Measurements from ENCODE around the gene CNTNAP2. TPM values are rescaled to one million over a fixed set of nuclear protein-coding genes. Genes with fewer than 3 reads are reported as not detected.

The CNTNAP2 gene
- polyA plus RNA-seq, 4 donors = 22.5 to 28.4 (median 26.7) TPM

DNA sequence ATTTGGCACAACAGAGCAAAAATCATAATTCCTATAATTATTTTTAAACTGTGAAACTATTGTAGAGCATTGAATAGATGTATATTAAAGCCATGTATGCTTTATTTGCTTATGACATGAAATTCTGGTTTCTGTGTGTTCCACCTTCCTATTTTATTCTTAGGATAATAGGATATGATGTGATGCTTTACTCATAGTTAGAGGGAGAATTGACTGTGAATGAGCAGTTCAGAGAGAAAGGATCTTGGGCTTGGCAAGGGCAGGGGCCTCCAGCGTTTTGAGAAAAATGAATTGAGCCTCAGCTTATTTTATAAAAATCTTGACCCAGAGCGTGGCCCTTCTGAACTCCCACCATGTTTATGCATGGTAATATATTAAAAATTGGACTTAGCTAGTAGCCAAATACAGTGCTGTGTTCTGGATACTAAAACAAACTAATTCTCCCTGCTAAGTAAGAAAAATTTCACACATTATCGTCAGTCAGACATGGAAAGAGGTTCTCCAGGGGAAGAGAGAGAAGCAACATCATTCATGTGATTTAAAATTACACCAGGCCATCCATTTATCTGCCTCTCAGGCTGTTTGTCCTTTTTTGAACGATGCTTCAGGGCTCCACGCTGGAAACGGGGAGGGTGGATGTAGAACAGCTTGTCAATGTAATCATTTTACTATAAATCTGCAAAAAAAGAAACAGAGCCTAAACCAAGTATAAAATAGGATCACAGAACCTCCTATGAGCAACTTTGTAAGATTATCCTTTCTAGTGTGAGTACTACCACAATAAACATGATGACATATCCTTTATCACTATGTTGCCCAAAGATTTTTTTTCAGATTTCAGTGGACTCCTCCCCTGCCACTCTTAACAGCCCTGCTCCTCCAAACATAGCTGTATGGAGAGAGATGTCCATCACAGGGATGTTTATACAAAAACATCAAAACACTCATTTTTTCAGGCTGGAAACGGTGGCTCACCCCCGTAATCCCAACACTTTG, 2215.9 kb downstream of the CNTNAP2 start:
- DNase-seq (ENCODE audit: low read depth in 4 of 4, low spot score in 3 of 4) = no peak

DNA sequence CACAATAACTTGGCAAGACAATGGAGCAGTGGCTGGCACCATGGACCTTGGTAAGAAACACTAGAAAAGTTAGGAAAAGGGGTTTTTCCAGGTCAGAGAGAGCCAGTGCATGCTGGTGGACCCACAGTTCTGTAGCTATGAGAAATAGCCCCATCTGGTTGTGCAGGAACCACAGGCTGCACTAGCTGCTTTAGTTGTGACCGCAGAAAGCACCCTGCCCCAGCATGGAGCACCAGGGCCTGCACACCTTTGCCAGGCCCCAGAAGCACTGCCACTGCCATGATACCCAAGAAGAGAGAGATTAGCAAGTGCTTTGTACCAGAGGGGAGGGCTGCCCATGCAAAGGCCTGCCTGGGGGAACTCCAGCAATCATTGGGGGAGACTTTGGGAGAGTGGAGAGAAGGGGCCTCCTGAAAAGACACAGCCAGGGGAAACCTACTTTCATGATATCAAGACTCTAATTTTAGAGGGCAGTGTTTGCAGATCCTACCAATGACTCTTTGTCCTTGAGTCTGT, 2217.9 kb downstream of the CNTNAP2 start:
- no peak for DNase-seq (ENCODE audit: low read depth in 4 of 4, low spot score in 3 of 4)

DNA sequence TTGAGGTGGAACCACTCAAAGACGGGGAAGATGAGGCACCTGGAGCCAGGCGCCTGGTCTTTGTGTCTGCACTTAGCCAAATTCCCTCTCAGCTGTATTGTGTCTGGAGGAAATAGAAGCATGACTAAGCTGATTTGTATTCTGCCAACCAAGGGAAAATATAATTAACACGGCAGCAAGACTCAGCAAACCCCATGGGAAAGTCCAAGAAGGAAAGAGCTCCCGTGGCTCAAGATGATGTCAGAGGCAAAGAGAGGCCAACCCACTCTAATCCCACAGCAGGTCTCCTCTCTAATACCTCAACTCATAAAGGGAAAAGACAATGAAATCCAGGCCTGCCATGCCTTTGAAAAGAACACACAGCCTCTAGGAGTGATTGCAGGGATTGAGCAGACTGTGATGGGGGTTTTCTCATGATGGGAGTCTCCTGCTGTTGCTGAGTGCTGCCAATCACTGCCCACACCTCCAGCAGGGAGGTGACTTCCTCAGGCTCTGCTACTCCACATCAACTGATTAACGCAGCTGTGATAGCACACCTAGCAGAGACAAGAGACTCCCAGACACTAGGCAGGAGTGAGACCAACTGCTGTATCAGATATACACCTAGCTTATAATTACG, 2218.5 kb downstream of the CNTNAP2 start:
- DNase-seq (ENCODE audit: low read depth in 4 of 4, low spot score in 3 of 4) = no peak

DNA sequence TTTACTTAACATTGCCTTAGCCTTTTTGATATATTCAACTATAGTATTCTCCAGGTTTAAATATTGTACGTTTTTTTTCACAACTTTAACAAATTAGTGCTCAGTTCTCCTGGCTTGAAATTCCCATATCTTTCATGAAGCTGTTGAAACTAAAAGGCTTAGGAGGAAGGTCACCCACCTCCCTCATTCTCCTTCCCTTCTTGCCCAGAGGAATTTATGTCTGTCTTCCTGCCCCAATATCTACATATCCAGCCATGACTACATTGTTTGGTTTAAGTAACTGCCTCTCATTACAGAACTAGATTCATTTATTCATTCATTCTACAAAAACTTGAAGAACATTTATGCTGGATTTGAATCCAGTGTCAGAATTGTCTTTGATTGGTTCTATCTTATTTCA, 2219.2 kb downstream of the CNTNAP2 start:
- DNase-seq (ENCODE audit: low read depth in 4 of 4, low spot score in 3 of 4) = no peak

DNA sequence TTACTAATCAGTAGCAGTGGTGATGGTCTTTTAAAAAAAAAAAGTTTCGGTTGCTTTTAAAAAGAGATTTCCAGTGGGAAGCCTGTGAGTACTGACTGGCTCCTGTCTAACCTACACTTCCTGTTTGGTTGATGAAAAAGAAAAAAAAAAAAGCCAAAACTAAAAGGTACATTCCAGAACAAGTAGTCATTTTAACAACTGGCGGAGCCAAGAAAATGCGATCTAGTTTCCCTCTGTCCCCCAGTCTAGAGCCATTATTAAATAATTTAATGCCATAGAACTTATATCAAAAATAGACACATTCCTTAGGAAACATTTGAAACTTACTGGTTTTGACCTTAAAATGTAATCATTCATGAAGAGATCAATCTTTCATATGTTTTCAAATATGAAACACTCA, 2219.8 kb downstream of the CNTNAP2 start:
- no peak for DNase-seq (ENCODE audit: low read depth in 4 of 4, low spot score in 3 of 4)

DNA sequence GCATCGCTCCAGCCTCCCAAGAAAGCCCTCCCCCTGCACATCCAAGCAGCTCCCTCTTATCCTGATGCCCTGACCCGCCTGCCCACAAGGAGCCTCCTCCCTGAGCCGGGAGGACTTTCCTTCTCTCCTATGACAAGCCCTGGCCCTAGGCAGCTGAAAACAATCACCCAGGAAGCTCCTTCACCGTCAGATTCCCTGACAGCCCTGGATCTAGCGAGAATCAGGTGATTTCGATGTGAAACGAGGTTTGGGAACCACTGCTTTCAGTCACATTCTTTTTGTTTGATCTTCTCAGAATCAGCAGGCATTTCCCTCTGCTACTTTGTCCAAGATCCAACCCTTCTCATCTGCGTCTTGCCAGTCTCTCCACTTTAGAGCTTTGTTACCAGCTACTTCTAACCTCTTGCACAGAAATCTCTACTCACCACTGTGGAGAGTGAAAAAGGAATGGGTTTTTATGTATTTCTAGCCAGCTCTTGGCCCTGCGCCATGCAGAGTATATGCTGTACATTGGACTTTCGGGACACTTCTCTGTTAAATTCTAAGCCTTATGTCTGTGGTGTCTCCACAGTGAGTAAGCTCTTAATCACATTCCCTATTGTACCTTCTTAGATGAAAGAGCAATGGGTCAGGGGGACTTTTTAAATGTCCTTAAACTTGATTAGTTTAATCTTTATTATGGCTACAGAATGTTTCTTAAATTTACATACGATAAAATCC, 2220.8 kb downstream of the CNTNAP2 start:
- no peak for DNase-seq (ENCODE audit: low read depth in 4 of 4, low spot score in 3 of 4)

DNA sequence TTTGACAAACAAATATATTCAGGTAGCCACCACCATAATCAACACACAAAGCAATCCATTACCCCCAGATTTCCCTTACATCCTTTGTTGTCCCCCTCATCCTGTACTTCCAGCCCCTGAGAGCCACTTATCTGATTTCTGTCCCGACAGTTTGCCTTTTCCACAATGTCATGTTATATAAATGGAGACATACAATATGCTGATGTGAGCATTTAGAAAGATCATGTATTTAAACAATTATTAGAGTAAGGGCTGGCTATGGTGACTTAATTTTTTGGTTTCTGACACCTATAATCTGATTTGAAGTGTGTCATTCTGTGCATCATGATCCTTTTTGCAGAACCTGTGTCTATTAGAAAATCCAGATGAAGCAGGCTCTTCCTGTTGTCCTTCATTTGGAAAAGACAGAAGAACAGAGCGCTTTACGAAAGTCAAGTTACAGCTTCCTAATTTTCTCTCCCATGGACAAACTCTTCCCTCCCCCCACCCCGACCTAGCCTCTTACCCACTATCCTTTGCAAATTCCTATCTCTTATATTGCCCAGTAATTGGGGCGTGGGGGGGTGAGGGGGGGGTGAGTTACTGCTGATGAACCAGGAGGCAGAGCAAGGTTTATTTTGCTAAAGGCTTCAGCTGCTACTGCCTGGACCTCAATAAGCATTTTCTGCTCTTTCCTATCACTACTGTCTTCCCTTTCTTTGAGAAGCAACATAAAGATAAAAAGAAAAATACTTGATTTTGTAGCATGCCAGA, 2221.6 kb downstream of the CNTNAP2 start:
- no peak for DNase-seq (ENCODE audit: low read depth in 4 of 4, low spot score in 3 of 4)

DNA sequence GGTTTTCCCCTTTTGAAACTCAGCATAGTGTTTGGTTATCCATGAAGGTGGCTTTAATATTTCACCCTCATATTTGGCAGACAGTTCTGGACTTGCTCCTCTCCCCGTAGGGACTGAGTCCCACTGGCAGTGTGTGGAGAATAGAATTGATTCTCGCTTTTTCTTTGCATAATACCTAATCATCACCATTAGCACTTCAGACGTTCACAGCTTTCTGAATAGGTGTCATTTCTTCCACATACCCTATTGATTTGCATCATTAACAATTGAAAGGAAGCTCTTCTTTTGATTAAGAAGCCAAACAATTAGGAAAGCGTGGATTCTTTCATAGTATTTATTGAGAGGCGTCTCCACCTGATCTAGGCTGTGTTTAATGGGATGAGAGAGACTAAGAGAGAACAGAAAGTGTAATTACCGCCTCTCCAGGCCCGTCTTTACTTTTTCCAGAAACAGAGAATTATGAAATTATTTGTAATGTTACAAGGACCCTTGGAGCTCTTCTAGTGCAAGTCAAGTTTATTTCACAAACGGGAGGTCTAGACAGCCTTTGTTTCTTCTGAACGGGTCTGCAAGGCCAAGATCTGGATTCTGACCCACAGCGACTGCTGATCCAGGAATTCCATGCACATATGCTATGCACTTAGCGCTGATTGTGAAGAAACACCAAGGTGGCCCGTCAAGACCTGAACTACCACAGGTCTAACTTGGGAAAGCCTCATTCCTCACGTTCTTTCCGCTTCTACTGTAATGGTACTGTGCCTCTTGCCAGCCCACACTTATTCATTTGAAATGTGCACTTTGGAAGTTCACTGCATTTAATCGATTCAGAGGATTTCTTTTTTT, 2224.1 kb downstream of the CNTNAP2 start:
- DNase-seq (ENCODE audit: low read depth in 4 of 4, low spot score in 3 of 4) = no peak

DNA sequence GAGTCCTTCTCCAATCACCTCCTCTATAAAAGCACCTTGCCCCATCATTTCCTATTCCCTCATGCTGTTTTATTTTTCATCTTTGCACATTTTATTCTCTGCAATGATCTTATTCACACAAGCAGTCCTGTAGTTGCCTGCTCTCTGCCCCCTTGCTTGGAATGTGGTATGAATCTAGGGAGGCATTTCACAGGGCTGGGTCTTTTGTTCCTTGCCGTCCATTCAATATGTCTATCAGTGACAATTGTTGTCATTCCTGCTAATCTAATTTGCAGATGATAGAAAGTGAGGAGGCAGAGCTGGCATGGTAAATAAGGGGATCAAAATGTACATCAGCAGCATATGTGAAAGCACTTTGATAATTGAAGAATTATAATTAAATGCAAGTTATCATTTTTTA, 2227.8 kb downstream of the CNTNAP2 start:
- DNase-seq (ENCODE audit: low read depth in 4 of 4, low spot score in 3 of 4) = no peak

DNA sequence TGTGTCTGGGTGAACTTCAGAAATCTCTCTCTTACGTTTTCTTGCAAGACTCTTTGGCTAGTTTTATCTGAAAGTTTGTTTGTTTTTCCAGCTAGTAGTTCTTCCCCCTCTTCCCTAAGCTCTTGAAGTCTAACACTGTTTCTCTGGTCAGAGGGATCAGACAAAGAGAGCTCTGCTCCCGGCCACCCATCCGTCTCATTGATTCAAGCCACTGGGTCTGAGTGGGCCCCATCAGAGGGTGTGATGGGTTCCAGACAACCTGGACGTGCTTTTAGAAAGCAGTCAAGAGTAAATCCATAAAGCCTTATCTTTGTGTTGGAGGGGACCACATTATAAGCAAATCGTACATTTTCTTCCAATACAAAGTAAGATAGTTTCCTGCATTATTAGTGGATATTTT, 2231.4 kb downstream of the CNTNAP2 start:
- DNase-seq (ENCODE audit: low read depth in 4 of 4, low spot score in 3 of 4) = no peak

DNA sequence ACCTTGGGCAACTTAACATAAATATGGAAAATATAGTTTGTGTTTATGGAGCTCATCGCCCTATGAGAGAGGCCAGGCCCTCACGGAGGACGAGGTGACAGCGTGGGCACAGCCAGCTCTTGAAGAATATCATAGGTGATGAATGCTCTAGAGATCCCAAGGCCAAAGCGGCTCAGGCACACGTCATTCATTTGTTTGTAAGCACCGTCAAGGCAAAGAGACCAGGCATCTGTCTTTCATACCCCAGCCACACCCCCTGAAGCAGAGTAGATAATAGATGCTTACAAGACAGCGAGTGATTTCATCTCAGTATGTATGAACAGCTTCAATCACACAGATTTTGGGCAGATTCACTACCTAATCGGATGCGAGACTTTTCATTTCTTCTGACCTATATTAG, 2231.9 kb downstream of the CNTNAP2 start:
- DNase-seq (ENCODE audit: low read depth in 4 of 4, low spot score in 3 of 4) = no peak

DNA sequence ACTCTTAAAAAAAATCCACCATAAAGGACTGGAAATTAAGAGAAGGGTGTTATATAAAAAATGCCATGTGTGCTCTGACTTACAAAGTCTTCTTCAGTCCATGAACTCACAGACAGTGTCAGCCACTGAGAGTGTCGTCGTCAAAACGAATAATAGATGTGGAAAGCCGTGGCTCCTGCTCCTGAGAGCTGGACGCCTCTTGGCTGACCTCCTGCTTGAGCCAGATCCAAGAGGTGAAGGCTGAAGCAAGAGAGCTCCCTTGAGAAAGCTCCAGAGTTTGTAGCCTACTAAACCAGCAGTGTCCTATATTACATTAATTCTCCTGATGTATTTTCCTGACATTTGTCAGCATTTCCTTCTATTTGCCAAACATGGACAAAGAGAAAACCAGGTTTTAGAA, 2239.7 kb downstream of the CNTNAP2 start:
- no peak for DNase-seq (ENCODE audit: low read depth in 4 of 4, low spot score in 3 of 4)

DNA sequence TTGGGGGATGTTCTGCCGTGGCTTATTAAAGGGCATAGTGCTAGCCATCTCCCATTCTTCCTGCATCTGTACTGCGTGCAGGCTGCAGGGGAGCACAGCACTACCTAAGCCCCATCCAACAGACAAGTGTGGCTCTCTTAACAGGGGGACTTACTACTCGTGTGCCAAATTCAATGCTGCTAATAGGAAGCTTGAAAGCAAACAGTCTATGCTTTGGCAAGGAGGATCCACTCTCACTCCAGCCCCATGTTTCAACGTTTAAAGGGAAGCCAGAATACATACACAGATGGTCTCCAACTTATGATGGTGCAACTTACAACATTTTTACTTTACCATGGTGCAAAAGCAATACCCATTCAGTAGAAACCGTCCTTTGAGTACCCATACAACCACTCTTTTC, 2245.9 kb downstream of the CNTNAP2 start:
- no peak for DNase-seq (ENCODE audit: low read depth in 4 of 4, low spot score in 3 of 4)

DNA sequence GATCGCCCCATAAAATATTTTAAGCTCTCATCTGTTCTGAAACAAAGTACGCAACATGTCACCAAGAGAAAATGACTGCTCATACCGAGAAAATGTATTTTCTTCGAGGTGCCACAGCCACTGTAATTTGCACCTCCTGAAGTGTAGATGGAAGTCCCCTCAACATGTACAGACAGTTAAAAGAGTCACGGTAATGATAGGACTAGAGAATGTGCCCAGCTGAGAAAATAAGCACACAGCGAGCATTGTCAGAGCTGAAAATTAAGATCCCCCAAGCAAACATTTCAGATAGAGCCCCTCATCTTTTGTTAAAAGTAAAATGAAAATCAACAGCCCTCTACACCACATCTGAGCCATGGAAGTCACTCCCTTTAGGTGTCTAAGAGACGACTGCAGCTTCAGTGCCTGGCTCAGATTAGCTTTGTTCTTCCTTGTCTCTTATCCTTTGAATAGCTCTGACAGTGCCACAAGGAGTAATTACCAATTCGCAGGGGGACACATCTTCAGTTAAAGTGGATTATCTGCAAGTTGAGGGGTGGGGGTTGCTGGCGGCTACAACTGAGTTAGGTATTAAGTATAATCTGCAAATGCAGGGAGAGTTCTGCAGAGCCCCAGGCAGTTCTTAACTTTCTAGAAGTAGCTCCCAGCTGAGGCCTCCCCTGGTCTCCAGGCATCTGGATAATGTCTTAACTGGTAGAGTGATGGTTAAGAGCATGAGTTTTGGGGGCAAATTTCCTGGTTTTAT, 2251.3 kb downstream of the CNTNAP2 start:
- DNase-seq (ENCODE audit: low read depth in 4 of 4, low spot score in 3 of 4) = no peak

DNA sequence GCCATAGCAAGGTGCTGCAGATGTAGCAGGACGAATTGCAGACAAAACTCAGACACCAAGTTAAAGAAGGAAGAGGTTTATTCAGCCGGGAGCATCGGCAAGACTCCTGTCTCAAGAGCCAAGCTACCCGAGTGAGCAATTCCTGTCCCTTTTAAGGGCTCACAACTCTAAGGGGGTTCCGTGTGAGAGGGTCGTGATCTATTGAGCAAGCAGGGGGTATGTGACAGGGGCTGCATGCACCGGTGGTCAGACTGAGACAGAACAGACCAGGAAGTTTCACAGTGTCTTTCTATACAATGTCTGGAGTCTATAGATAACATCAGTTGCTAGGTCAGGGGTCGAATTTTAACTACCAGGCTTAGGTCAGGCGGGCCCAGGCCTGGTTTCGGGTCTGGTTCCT, 2252.0 kb downstream of the CNTNAP2 start:
- DNase-seq (ENCODE audit: low read depth in 4 of 4, low spot score in 3 of 4) = no peak

DNA sequence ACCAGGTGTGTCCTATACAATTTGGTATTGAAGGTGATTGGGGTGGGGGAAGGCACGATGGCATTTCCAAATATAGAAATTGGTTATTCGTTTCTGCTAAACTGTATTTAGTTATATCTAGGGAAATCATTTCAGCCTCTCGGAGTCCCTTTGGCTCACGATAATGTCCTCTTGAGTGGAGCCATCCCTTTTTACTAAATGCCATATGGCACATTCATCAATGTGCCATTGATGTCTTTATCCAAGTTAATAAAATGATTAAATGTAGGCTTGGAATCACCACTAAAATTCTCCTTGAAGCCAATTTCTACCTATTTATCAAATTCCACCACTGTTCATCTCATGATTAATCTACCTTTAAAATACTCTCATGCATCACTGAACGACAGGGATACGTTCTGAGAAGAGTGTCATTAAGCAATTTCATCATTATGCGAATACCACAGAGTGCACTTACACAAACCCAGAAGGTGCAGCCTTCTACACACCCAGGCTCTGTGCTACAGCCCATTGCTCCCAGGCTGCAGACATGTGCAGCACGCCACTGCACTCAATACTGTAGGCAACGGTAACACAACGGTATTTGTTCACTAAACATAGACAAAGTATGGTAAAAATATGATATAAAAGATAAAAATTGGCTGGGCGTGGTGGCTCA, 2254.8 kb downstream of the CNTNAP2 start:
- no peak for DNase-seq (ENCODE audit: low read depth in 4 of 4, low spot score in 3 of 4)

DNA sequence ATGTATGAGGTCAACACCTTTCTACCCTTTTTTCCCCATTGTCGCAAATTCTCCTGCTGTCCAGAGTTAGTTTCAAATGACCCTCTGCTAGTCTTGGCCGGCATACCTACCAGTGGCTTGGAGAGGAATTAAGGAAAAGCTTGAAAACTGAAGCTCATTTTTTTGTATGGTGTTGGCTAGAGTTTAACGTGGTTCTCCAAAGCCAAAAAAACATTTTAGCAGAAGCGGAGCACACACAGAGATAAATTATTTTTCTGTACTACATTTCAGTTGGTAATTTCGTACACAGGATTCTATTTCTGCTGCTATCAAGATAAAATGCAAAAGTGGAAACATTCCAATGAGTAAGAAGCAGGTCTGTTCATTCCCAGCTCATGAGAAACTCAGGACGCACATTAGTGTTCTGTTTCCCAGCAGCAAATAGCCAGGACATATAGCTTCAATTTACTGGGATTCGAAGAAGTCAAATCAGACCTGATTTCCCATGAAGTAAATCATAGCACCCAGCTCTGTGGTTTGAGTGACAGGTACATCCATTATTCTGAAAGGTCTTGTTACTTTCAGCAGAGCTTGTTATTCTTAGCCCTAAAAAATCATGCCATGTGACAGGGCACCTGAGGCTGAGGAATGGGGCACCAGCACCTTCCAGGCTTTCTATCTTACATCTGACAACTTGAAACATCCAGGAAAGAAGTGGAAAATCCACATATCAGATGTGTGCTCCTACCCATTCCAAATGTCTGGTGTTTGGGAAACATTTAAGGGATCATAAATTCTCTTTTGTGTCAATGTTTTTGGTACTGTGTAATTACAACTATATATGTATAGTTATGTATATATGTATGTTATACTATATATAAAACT, 2258.0 kb downstream of the CNTNAP2 start:
- DNase-seq (ENCODE audit: low read depth in 4 of 4, low spot score in 3 of 4) = no peak

All from right renal pelvis (tissue), 4 donors.